ENCODE results near the gene GABRR1. TPM values are rescaled to one million over a fixed set of nuclear protein-coding genes. Genes with fewer than 3 reads are reported as not detected.
"Not testable (repeated sequence)": the region's sequence is repeated elsewhere in the genome, so short reads cannot be mapped to it uniquely, and the experiment has no call there.

The GABRR1 gene
- total RNA-seq, 4 donors from 2014 or later: 0.20 to 0.25 TPM; not detected in 2

DNA sequence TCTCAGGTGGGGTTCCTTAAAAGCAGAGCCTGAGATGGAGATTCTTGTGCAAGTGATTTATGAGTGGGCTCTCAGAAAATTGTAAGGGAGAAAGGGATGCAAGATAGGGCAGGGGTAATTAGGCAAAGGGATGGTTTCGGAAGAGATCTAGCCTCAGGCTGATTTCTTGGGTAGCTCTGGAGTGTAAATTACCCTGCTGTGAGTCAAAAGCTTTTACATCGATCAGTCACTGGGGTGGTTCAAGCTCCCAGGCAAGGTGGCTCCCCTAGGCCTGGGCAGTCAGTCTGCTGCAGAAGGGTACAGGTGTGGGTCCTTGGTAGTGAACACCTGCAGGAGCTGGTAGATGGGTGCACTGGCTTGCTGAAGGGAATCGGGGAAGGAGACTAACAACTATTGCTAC, 82.4 kb downstream of the GABRR1 start:
- no peaks in the 10 kb centered on the region for H3K27me3 ChIP-seq
- ATAC-seq: no peak
- H3K9me3 ChIP-seq: no peaks in the 10 kb centered on the region
- no peak overlapping the region for H3K4me3 ChIP-seq
- in situ Hi-C loops (cut with MboI; ENCODE audit: low sequenced_read_pairs in 4 of 4) (no loop called here), intact Hi-C loops (cut with DNase I; ENCODE audit: low total_unique reads) (no loop called here)
- H3K36me3 ChIP-seq: no peaks in the 10 kb centered on the region
- TF ChIP-seq POLR2A (IDR thresholded peaks at IDR 0.05) (no peak), CTCF (IDR thresholded peaks at IDR 0.05 in 4 of 5, conservative IDR thresholded peaks at IDR 0.05 in 1 of 5) (no peak)
- no peak for DNase-seq
- peaks cover 7 to 16% of the 10 kb centered on the region in 2 donors for H3K4me1 ChIP-seq
- no peak overlapping the region for H3K27ac ChIP-seq

GRCh38 chr6:89133981-89134380, 83.2 kb downstream of the GABRR1 start:
- DNase-seq: no peak
- ATAC-seq: no peak
- intact Hi-C loops (cut with DNase I; ENCODE audit: low total_unique reads): no loop called here
- in situ Hi-C loops (cut with MboI; ENCODE audit: low sequenced_read_pairs in 4 of 4): no loop called here
- H3K4me3 ChIP-seq: no peak overlapping the region
- no peaks in the 10 kb centered on the region for H3K27me3 ChIP-seq
- H3K27ac ChIP-seq: no peak overlapping the region
- TF ChIP-seq CTCF (IDR thresholded peaks at IDR 0.05 in 4 of 5, conservative IDR thresholded peaks at IDR 0.05 in 1 of 5) (no peak), POLR2A (IDR thresholded peaks at IDR 0.05) (no peak)
- no peaks in the 10 kb centered on the region for H3K36me3 ChIP-seq
- H3K4me1 ChIP-seq: peaks cover 7 to 14% of the 10 kb centered on the region in 2 donors
- H3K9me3 ChIP-seq: no peaks in the 10 kb centered on the region

DNA sequence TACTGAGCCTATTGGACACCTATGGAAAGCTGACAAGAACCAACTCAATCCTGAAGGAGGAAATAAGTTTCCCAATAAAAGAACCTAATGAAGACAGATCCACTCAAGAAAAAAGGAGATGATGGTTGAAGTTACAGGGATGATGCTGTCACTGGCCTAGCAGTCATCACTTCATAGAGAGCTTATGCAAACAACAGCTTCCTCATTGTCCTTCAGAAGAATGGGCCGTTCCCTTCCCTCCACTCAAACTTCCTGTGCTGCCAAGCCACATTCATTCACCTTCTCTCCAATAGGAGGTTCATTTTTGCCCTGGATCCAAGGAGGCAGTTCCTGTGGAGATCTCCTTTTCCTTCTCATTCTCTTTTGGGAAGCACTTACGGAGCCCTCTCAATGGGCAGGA, 85.1 kb downstream of the GABRR1 start:
- in situ Hi-C loops (cut with MboI; ENCODE audit: low sequenced_read_pairs in 4 of 4): no loop called here
- TF ChIP-seq CTCF (IDR thresholded peaks at IDR 0.05 in 4 of 5, conservative IDR thresholded peaks at IDR 0.05 in 1 of 5): no peak
- TF ChIP-seq POLR2A (IDR thresholded peaks at IDR 0.05): no peak
- Histone ChIP-seq H3K4me1 (no peaks in the 10 kb centered on the region), H3K27me3 (no peaks in the 10 kb centered on the region), H3K36me3 (no peaks in the 10 kb centered on the region), H3K27ac (no peak overlapping the region), H3K9me3 (no peaks in the 10 kb centered on the region), H3K4me3 (no peak overlapping the region)
- no peak for ATAC-seq
- DNase-seq: no peak
- intact Hi-C loops (cut with DNase I; ENCODE audit: low total_unique reads): no loop called here

GRCh38 chr6:89131599-89131998, 85.6 kb downstream of the GABRR1 start:
- no peak for ATAC-seq
- in situ Hi-C loops (cut with MboI; ENCODE audit: low sequenced_read_pairs in 4 of 4): no loop called here
- intact Hi-C loops (cut with DNase I; ENCODE audit: low total_unique reads): no loop called here

DNA sequence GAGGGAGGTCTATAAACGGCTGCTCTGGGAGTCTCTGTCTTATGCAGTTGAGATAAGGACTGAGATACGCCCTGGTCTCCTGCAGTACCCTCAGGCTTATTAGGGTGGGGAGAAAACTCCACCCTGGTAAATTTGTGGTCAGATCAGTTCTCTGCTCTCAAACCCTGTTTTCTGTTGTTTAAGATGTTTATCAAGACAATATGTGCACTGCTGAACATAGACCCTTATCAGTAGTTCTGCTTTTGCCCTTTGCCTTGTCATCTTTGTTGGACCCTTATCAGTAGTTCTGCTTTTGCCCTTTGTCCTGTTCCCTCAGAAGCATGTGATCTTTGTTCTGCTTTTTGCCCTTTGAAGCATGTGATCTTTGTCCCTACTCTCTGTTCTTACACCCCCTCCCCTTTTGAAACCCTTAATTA, 88.9 kb downstream of the GABRR1 start:
- H3K27me3 ChIP-seq; H3K4me3 ChIP-seq; H3K27ac ChIP-seq; intact Hi-C loops (cut with DNase I; ENCODE audit: low total_unique reads); H3K9me3 ChIP-seq; ATAC-seq; H3K36me3 ChIP-seq; DNase-seq; H3K4me1 ChIP-seq: not testable (repeated sequence)
- in situ Hi-C loops (cut with MboI; ENCODE audit: low sequenced_read_pairs in 4 of 4): loop anchor here in 2 of 4 donors (10.0 kb wide), 1 partner anchor 117 kb away; no protein-coding TSS in a partner anchor

More at GRCh38 chr6:89131599-89131998, 85.6 kb downstream of the GABRR1 start:
- Histone ChIP-seq H3K9me3 (no peaks in the 10 kb centered on the region), H3K4me1 (no peaks in the 10 kb centered on the region), H3K36me3 (no peaks in the 10 kb centered on the region), H3K27me3 (no peaks in the 10 kb centered on the region), H3K27ac (no peak overlapping the region), H3K4me3 (no peak overlapping the region)
- TF ChIP-seq POLR2A (IDR thresholded peaks at IDR 0.05) (no peak), CTCF (IDR thresholded peaks at IDR 0.05 in 4 of 5, conservative IDR thresholded peaks at IDR 0.05 in 1 of 5) (no peak)
- DNase-seq: no peak

Other genes starting within 250 kb of the GABRR1 start
- gene PNRC1, start 136.6 kb downstream of the GABRR1 start, total RNA-seq: 100 to 1,000 TPM; 229 to 458 (median 311) TPM
- gene SRSF12, start 99.3 kb downstream of the GABRR1 start, total RNA-seq: under 1 TPM in 2 of 4 donors, not detected in 2; 0.31 to 0.33 TPM
- gene PM20D2, start 71.3 kb downstream of the GABRR1 start, total RNA-seq: 10 to 100 TPM; 18.1 to 54.6 (median 26.3) TPM
- gene GABRR2, start 97.9 kb upstream of the GABRR1 start, total RNA-seq: under 1 TPM in 2 of 4 donors, not detected in 2; 0.24 to 0.71 TPM
- 10 to 100 TPM; 10.5 to 15.1 (median 14.6) TPM for gene UBE2J1, start 135.4 kb upstream of the GABRR1 start, total RNA-seq
- gene RRAGD, start 194.9 kb upstream of the GABRR1 start, total RNA-seq: 100 to 1,000 TPM in 2 of 4 donors, 10 to 100 TPM in 2; 53.6 to 173 (median 106) TPM
- 1 to 10 TPM; 1.6 to 6.8 (median 2.9) TPM for gene ANKRD6, start 215.8 kb upstream of the GABRR1 start, total RNA-seq

Measured in gastrocnemius medialis (tissue), 4 donors.